ENCODE measurements around the gene OGFRL1.

Gene OGFRL1

DNA sequence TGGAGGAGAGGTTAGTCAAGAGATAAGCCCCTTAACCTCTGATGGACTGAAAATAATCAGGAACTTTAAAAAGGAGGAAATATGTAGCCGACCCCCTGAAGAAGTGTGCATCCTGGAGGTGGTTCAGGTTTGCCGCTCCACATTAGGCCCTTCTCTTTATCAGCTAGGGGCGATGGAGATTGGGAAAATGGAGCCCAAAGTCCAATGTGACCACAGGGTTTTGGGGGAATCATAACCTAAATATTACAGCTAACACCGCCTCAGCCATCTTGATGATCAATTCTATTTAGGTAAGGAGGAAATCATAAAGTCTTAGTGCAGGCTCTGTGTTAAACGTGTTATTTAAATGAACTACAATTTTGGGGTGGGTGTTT lies 1.2 kb downstream of the OGFRL1 start:
- H3K4me3 ChIP-seq (ENCODE audit: low read depth, low read length) = peak overlapping the region; percentile 80
- H3K36me3 ChIP-seq = peaks cover 3% of the 10 kb centered on the region
- no peak for DNase-seq
- TF ChIP-seq, protein P1, sequence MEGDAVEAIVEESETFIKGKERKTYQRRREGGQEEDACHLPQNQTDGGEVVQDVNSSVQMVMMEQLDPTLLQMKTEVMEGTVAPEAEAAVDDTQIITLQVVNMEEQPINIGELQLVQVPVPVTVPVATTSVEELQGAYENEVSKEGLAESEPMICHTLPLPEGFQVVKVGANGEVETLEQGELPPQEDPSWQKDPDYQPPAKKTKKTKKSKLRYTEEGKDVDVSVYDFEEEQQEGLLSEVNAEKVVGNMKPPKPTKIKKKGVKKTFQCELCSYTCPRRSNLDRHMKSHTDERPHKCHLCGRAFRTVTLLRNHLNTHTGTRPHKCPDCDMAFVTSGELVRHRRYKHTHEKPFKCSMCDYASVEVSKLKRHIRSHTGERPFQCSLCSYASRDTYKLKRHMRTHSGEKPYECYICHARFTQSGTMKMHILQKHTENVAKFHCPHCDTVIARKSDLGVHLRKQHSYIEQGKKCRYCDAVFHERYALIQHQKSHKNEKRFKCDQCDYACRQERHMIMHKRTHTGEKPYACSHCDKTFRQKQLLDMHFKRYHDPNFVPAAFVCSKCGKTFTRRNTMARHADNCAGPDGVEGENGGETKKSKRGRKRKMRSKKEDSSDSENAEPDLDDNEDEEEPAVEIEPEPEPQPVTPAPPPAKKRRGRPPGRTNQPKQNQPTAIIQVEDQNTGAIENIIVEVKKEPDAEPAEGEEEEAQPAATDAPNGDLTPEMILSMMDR (IDR thresholded peaks at IDR 0.05; ENCODE audit: low read depth, low read length) = no peak
- no peaks in the 10 kb centered on the region for H3K27me3 ChIP-seq
- peaks cover 3% of the 10 kb centered on the region; the same call in 1 of the 2 replicates for H3K4me1 ChIP-seq
- H3K9me3 ChIP-seq = no peaks in the 10 kb centered on the region

DNA sequence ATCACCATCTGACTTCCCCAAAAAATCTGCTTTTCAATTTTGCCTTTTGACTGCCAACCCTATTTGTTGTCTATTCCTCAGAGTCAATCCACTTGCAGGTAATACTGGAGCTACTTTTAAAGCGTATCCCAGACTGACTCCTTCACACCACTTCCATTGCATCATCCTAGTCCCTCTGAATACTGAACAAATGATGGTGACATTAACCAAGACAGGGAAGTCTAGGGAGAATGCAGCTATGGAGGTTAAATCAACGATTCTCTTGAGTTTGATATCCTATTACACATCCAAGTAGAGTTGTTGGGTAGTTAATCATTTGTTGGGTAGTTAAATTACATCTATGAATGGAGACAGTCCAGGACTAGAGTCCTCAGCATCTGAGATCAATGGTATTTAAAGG lies 2.0 kb downstream of the OGFRL1 start:
- Histone ChIP-seq H3K27me3 (no peaks in the 10 kb centered on the region), H3K36me3 (peaks cover 6% of the 10 kb centered on the region), H3K4me1 (peaks cover 3% of the 10 kb centered on the region; the same call in 1 of the 2 replicates), H3K4me3 (ENCODE audit: low read depth, low read length) (peak overlapping the region; percentile 80; the same call in 1 of the 2 replicates), H3K9me3 (no peaks in the 10 kb centered on the region)
- TF ChIP-seq, protein P1 (IDR thresholded peaks at IDR 0.05; ENCODE audit: low read depth, low read length) = no peak
- no peak for DNase-seq

DNA sequence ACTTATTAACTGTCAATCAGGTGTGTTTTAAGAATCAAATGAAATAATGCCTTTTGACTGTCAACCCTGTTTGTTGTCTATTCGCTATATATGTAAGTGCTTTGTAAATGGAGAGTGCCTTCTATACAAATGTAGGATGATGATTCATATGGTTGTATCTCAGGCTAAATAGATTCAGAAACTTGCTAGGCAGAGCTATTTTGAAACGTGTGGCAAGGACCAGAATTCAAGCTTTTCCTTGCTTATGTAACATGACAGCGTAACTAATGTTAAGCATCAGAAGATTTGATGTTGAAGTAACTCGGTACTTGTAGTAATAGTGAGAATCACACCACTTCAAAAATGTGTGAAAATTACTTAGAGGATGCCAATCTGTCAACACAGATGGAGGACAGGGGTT lies 3.4 kb downstream of the OGFRL1 start:
- Histone ChIP-seq H3K9me3 (no peaks in the 10 kb centered on the region), H3K4me3 (ENCODE audit: low read depth, low read length) (no peak overlapping the region), H3K36me3 (peaks cover 13% of the 10 kb centered on the region), H3K27me3 (no peaks in the 10 kb centered on the region), H3K4me1 (peaks cover 3% of the 10 kb centered on the region; the same call in 1 of the 2 replicates)
- TF ChIP-seq, protein P1 (IDR thresholded peaks at IDR 0.05; ENCODE audit: low read depth, low read length) = no peak
- DNase-seq = no peak

DNA sequence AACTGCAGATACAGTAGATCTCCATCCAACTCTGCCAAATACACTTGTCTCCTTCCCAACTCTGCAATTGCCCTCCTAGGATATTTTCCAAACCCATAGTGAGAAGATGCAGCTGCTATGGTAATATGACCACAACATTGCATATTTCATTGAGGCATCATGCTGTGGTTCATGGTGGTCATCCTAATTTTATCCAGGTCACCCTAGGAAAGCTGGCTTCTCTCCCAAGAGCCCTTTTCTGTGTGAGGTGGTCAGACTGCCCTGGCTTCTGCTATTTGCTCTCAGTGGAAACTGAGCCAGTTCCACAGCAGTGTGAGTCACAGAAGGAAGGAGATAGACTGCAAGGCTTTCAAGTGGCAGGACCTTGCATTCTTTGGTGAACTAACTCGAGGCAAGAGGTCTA lies 5.5 kb downstream of the OGFRL1 start:
- peaks cover 3% of the 10 kb centered on the region; the same call in 1 of the 2 replicates for H3K4me1 ChIP-seq
- DNase-seq = no peak
- H3K36me3 ChIP-seq = peaks cover 15% of the 10 kb centered on the region
- H3K27me3 ChIP-seq = no peaks in the 10 kb centered on the region
- H3K4me3 ChIP-seq (ENCODE audit: low read depth, low read length) = no peak overlapping the region
- TF ChIP-seq, protein P1 (IDR thresholded peaks at IDR 0.05; ENCODE audit: low read depth, low read length) = no peak
- H3K9me3 ChIP-seq = no peaks in the 10 kb centered on the region

DNA sequence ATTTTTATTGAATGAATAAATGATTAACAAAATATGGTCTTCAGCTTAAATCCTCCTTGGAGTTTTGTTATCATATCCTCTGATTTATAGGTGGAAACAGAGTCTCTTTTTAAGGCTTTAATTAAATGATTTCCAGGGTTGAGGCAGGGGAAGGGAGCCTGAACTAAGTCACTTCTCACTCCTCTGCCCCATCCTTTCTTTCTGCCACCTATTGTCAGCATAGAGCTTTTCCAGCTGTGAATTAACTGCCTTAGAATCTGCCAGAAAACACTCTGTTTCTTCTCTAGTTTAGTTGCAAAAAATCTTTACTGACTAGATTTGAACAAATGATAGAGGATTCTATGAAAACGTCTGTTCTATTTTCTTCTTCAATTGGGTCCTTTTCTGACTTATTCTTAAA lies 9.8 kb downstream of the OGFRL1 start:
- Histone ChIP-seq H3K36me3 (peaks cover 22% of the 10 kb centered on the region), H3K4me1 (no peaks in the 10 kb centered on the region), H3K27me3 (no peaks in the 10 kb centered on the region), H3K4me3 (ENCODE audit: low read depth, low read length) (no peak overlapping the region), H3K9me3 (no peaks in the 10 kb centered on the region)
- no peak for DNase-seq
- TF ChIP-seq, protein P1 (IDR thresholded peaks at IDR 0.05; ENCODE audit: low read depth, low read length) = no peak

DNA sequence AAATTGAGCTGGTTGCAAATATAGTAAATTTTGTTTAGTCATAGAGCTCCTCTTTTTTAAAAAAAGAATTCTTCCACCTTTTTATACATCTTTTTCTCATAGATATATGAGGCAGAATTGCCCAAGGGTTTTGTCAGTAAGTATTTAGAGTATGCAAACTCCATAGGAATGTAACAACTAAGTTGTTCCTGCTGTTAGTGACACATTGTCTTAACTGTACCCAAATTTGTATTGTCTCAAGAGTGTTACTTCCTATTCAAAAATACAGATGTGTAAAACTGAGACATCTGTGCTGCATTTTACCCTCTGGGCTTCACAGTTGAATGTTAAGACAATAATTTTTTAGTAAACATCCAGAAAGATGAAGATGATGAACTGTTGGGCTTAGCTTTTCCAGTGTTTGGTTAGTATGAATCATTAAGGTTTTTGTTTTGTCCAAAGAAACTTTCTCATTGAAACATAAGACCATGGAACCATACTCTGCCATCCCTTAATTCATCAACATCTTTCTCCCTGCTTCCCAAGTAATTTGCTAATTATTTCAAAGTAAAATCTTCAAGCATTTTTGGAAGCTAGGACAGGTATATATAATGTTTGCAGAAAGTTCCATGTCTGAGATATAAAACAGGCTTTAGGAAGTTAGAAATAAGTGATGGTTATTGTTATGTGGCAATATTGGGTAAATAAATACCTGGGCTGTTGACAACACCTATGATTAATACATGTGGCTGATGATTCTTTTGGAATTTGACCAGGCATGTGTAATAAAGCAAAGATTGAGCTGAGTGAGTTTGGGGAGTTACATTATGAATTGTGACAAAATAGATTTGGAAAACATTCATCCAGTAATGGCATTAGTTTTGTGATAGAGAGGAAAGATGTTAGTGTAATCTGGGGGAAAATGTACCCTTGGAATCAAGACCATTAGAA lies 11.2 kb downstream of the OGFRL1 start:
- TF ChIP-seq, protein P1 (IDR thresholded peaks at IDR 0.05; ENCODE audit: low read depth, low read length) = no peak
- Histone ChIP-seq H3K36me3 (peaks cover 19% of the 10 kb centered on the region), H3K9me3 (no peaks in the 10 kb centered on the region), H3K4me1 (no peaks in the 10 kb centered on the region), H3K4me3 (ENCODE audit: low read depth, low read length) (no peak overlapping the region), H3K27me3 (no peaks in the 10 kb centered on the region)
- DNase-seq = no peak
